ENCODE results near the gene ZNF219.

GRCh38 chr14:21058903-21059302 lies 39.6 kb downstream of the ZNF219 start:
- TF ChIP-seq EP300 (IDR thresholded peaks at IDR 0.05), result no peak
- TF ChIP-seq POLR2A (IDR thresholded peaks at IDR 0.05), result no peak
